Endodermal cell (in vitro differentiated cells): ENCODE measurements around the gene RETNLB. TPM values are rescaled to one million over a fixed set of nuclear protein-coding genes. Genes with fewer than 3 reads are reported as not detected.
A peak's percentile ranks its signal among the peaks of the same experiment; 100 is the strongest.

ENCODE experiments used
- DNase-seq: peaks from one replicate; pipeline ENCODE4 v3.0.0-alpha.2; 2017
- H3K27ac ChIP-seq: 2 replicates; pipeline ENCODE4 v1.5.1; 2013; ENCODE audit warnings: mild to moderate bottlenecking, low read depth, low read length, moderate library complexity
- H3K27me3 ChIP-seq: 2 replicates; pipeline ENCODE4 v1.6.1; 2013; ENCODE audit warnings: mild to moderate bottlenecking, low read length, moderate library complexity; ENCODE audit not compliant: insufficient read depth, control insufficient read depth, poor library complexity, severe bottlenecking
- H3K36me3 ChIP-seq: 2 replicates; pipeline ENCODE4 v1.7.0; 2013; ENCODE audit warnings: mild to moderate bottlenecking, low read length, moderate library complexity; ENCODE audit not compliant: control insufficient read depth, insufficient read depth
- H3K4me1 ChIP-seq: one replicate; pipeline ENCODE4 v1.7.0; 2013; ENCODE audit warnings: low read length; ENCODE audit not compliant: control insufficient read depth, insufficient read depth
- H3K4me3 ChIP-seq: 2 replicates; pipeline ENCODE4 v1.5.1; 2013; ENCODE audit warnings: mild to moderate bottlenecking, low read length, moderate library complexity
- H3K9ac ChIP-seq: 2 replicates; pipeline ENCODE4 v1.6.1; 2013; ENCODE audit warnings: mild to moderate bottlenecking, low read length, moderate library complexity; ENCODE audit not compliant: poor library complexity, severe bottlenecking; ENCODE audit errors: extremely low read depth
- H3K9me3 ChIP-seq: 2 replicates; pipeline ENCODE4 v1.6.1; 2013; ENCODE audit warnings: mild to moderate bottlenecking, low read length, moderate library complexity; ENCODE audit not compliant: control insufficient read depth
- H3K27ac Mint-ChIP-seq: 2 replicates; pipeline ENCODE4 v1.8.0; 2020; ENCODE audit warnings: mixed read lengths
- H3K27me3 Mint-ChIP-seq: 2 replicates; pipeline ENCODE4 v1.8.0; 2021; ENCODE audit warnings: mild to moderate bottlenecking, mixed read lengths; ENCODE audit not compliant: insufficient read depth
- H3K36me3 Mint-ChIP-seq: 2 replicates; pipeline ENCODE4 v1.8.0; 2020; ENCODE audit warnings: low read depth, mixed read lengths
- H3K4me1 Mint-ChIP-seq: 2 replicates; pipeline ENCODE4 v1.8.0; 2020; ENCODE audit warnings: mixed read lengths
- H3K4me3 Mint-ChIP-seq: 2 replicates; pipeline ENCODE4 v1.8.0; 2020; ENCODE audit warnings: mild to moderate bottlenecking, moderate library complexity, mixed read lengths
- H3K9me3 Mint-ChIP-seq: 2 replicates; pipeline ENCODE4 v1.8.0; 2020; ENCODE audit warnings: mild to moderate bottlenecking, mixed read lengths
- CTCF ChIP-seq: fragments of 200-600 bp; sonication (generic); conservative IDR thresholded peaks from 2 replicates; pipeline ENCODE4 v1.5.0; 2021; ENCODE audit warnings: antibody characterized with exemption, mild to moderate bottlenecking
- WGBS, 2 experiments: methylation state at CpG; one replicate each; pipeline versions ENCODE4 v1.1.5 to v1.1.7; 2013; ENCODE audit warnings: missing lambda C conversion rate in 2 of 2, mixed read lengths in 1 of 2; ENCODE audit not compliant: insufficient coverage in 1 of 2, insufficient read length in 1 of 2; 5-methylcytosine and 5-hydroxymethylcytosine counted together
- total RNA-seq, 2 donors: library from RNA; stranded (reverse); fragmentation: NEBNext Ultra II Directional in 1 of 2; extraction: Animal tissue kit (Norgen Biotek cat#: 25700) in 1 of 2; gene quantifications; 2 replicates in 1 of 2; 3 replicates in 1 of 2; pipeline ENCODE4 v1.2.1, GENCODE V29; 2021

The RETNLB gene
- total RNA-seq, 2 donors from 2014 or later = not detected

GRCh38 chr3:108804437-108804836 lies 47.2 kb upstream of the RETNLB start:
- Mint-ChIP-seq H3K9me3 (no peaks in the 10 kb centered on the region), H3K4me3 (no peak overlapping the region), H3K27me3 (no peaks in the 10 kb centered on the region), H3K4me1 (no peaks in the 10 kb centered on the region), H3K36me3 (no peaks in the 10 kb centered on the region), H3K27ac (no peak overlapping the region)
- Histone ChIP-seq H3K36me3 (no peaks in the 10 kb centered on the region), H3K4me3 (no peak overlapping the region), H3K4me1 (no peaks in the 10 kb centered on the region), H3K27me3 (no peaks in the 10 kb centered on the region), H3K27ac (no peak overlapping the region), H3K9ac (no peak overlapping the region), H3K9me3 (no peaks in the 10 kb centered on the region)
- no peak for DNase-seq
- 95% methylated on average over 2 of the region's 2 CpGs; no CpG with 5 or more reads in 1 of the 2 experiments for WGBS, 2 experiments
- TF ChIP-seq CTCF = no peak

DNA sequence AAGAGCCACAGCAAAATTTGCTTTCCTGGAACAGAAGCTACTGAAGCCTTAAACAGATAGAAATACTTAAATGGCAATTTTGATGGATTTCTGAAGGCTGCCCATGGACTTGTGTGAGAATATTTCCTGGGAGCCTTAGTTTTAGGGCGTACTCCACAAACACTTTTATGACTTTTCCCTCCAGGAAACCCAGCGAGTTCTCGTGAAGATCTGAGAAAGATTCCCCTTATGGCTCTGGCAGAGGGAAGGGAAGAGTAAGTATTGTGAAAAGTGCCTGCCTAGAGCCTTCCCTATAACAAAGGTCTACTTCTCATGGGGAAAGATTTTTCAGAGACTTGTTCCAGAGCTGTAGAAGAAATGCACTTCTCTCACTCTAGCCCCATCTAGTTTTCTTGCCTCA lies 34.3 kb upstream of the RETNLB start:
- no peaks in the 10 kb centered on the region for H3K36me3 ChIP-seq
- H3K4me3 ChIP-seq = no peak overlapping the region
- H3K4me1 ChIP-seq = no peaks in the 10 kb centered on the region
- 83% methylated on average over 3 of the region's 3 CpGs; no CpG with 5 or more reads in 1 of the 2 experiments for WGBS, 2 experiments
- Mint-ChIP-seq H3K27ac (no peak overlapping the region), H3K27me3 (no peaks in the 10 kb centered on the region), H3K9me3 (no peaks in the 10 kb centered on the region), H3K4me3 (no peak overlapping the region), H3K4me1 (no peaks in the 10 kb centered on the region), H3K36me3 (no peaks in the 10 kb centered on the region)
- H3K27me3 ChIP-seq = no peaks in the 10 kb centered on the region
- TF ChIP-seq CTCF = no peak
- no peak for DNase-seq
- H3K9me3 ChIP-seq = no peaks in the 10 kb centered on the region
- no peak overlapping the region for H3K27ac ChIP-seq
- H3K9ac ChIP-seq = no peak overlapping the region

DNA sequence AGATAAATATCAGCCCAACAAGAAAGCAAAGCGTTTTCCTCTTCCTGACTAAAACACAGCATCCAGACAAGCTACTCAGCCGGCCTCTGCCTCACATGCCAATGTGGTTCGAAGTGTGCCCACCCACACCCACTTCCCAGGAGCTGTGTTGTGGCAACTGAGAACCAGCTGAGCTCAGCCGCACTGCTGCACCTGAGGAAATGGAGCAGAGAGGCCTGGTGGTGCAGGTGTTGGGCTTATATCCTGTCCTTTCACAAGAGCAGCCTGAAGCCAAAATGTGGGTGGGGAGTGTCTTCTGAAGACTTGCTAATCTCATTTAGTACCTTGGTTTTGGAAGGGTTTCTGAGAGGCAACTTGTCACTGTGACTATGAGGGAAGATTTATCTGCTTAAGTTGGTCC lies 23.0 kb upstream of the RETNLB start:
- H3K9me3 Mint-ChIP-seq = no peaks in the 10 kb centered on the region
- no peaks in the 10 kb centered on the region for H3K27me3 Mint-ChIP-seq
- H3K36me3 ChIP-seq = no peaks in the 10 kb centered on the region
- H3K4me3 ChIP-seq = no peak overlapping the region
- WGBS, 2 experiments = 96% methylated on average over 4 of the region's 4 CpGs; no CpG with 5 or more reads in 1 of the 2 experiments
- no peaks in the 10 kb centered on the region for H3K36me3 Mint-ChIP-seq
- no peak overlapping the region for H3K27ac ChIP-seq
- no peaks in the 10 kb centered on the region for H3K27me3 ChIP-seq
- no peak overlapping the region for H3K9ac ChIP-seq
- H3K9me3 ChIP-seq = no peaks in the 10 kb centered on the region
- no peak for TF ChIP-seq CTCF
- H3K4me1 Mint-ChIP-seq = no peaks in the 10 kb centered on the region
- DNase-seq = peak; percentile 48
- no peak overlapping the region for H3K27ac Mint-ChIP-seq
- no peak overlapping the region for H3K4me3 Mint-ChIP-seq
- H3K4me1 ChIP-seq = no peaks in the 10 kb centered on the region
